GM19239 (cell line): ENCODE measurements around the gene HRC.
"Not testable (repeated sequence)": the region's sequence is repeated elsewhere in the genome, so short reads cannot be mapped to it uniquely, and the experiment has no call there.

Experiments used
- DNase-seq: peaks from one replicate; pipeline ENCODE4 v3.0.0; 2011; ENCODE audit warnings: low spot score; ENCODE audit not compliant: insufficient read length
- FAIRE-seq: peaks from 2 replicates; lab custom pipeline; 2011; peaks lifted over from hg19 to GRCh38; lab: Jason Lieb, UNC

HRC gene, protein sequence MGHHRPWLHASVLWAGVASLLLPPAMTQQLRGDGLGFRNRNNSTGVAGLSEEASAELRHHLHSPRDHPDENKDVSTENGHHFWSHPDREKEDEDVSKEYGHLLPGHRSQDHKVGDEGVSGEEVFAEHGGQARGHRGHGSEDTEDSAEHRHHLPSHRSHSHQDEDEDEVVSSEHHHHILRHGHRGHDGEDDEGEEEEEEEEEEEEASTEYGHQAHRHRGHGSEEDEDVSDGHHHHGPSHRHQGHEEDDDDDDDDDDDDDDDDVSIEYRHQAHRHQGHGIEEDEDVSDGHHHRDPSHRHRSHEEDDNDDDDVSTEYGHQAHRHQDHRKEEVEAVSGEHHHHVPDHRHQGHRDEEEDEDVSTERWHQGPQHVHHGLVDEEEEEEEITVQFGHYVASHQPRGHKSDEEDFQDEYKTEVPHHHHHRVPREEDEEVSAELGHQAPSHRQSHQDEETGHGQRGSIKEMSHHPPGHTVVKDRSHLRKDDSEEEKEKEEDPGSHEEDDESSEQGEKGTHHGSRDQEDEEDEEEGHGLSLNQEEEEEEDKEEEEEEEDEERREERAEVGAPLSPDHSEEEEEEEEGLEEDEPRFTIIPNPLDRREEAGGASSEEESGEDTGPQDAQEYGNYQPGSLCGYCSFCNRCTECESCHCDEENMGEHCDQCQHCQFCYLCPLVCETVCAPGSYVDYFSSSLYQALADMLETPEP

DNA sequence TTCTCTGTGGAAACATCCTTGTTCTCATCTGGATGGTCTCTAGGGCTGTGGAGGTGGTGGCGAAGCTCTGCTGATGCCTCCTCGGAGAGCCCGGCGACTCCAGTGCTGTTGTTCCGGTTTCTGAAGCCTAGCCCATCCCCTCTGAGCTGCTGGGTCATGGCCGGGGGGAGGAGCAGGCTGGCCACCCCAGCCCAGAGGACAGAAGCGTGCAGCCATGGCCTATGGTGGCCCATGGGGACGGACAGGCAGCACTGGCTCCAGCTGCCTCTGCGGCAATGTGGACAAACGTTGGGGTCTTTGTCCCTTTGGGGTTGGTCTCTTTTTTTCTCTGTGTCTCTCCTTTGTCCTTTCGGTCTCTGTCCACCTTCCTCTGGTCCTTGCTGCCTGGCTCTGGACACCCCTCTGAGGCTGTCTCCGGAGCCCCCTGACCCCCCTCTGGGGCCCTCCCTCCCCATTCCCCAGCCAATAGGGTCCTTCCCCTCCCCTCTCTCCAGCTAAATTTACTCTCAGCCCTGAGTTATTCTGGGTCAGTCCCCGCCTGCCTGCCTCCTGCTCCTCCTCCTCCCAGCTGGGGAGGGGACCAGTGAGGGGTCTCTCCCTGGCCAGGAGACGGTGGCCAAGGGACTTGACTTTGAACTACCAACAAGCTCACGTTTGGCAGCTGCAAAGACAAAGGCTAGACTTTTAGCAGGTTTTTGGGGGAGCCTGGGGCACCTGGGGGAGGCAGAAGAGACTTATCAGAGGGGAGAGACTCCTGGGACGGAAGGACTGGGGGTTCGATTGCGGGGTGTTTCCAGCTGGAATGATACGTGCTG lies at the start of gene HRC:
Gene HRC, minus strand, starts transcription at position 392 of the 815 bp plus-strand sequence. Its CDS starts 159 bp downstream, at position 233.
- no peak for FAIRE-seq
- no peak for DNase-seq

DNA sequence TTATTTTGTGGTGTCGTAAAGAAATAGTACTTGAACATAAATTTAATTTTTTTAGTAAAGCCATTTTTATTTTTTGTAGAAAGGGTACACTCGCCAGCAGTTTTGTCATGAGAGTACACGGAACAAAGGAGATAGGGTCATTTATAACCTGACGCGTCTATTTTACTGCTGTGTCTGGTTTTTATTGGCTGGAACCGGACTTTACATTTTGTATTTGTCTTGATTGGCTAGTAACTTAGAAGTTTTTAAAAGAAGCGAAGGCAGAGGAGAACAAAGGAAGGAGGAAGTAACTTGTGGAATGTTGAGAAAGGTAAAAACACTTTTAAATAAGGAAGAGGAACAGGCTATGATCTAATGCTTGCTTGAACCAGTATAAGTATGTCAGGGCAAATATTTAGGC lies 45.8 kb upstream of the HRC start:
- FAIRE-seq (no peak), DNase-seq (no peak)

DNA sequence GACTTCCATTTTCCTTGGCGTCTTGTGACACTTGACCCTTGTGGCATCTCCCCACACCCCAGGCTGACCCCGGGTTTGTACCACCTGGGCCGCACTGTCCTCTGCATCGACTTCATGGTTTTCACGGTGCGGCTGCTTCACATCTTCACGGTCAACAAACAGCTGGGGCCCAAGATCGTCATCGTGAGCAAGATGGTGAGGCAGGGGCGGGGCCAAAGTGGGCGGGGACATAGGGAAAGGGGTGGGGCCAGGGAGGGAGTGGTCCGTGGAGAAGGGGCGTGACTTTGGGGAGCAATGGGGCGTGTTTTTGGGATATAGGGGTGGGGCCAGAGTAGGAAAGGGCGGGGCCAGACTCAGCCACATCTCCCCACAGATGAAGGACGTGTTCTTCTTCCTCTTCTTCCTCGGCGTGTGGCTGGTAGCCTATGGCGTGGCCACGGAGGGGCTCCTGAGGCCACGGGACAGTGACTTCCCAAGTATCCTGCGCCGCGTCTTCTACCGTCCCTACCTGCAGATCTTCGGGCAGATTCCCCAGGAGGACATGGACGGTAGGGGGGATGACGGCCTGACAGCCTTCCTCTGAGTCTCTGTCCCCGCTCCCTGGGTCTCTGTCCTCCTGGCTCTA lies 45.2 kb upstream of the HRC start:
- DNase-seq (no peak), FAIRE-seq (no peak)

DNA sequence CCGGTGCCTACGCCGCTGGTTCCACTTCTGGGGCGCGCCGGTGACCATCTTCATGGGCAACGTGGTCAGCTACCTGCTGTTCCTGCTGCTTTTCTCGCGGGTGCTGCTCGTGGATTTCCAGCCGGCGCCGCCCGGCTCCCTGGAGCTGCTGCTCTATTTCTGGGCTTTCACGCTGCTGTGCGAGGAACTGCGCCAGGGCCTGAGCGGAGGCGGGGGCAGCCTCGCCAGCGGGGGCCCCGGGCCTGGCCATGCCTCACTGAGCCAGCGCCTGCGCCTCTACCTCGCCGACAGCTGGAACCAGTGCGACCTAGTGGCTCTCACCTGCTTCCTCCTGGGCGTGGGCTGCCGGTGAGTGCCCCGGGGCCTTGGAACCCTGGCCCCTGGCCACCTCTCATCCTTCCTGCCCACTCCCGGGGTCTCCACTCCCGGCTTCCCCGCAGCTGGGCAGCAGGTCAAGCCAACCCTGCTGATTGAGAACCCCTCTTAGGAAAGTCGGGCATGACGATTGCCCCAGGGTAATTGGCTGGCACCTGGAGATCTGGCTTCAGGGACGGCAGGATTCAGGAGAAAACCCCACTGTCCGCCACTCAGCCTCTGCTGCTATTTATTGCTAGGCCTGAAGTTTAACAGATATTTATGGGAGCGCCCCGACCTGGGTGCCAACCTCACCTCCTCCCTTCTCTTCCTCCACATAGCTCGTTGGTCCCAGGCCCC lies 41.5 kb upstream of the HRC start:
- FAIRE-seq (no peak), DNase-seq (no peak)

DNA sequence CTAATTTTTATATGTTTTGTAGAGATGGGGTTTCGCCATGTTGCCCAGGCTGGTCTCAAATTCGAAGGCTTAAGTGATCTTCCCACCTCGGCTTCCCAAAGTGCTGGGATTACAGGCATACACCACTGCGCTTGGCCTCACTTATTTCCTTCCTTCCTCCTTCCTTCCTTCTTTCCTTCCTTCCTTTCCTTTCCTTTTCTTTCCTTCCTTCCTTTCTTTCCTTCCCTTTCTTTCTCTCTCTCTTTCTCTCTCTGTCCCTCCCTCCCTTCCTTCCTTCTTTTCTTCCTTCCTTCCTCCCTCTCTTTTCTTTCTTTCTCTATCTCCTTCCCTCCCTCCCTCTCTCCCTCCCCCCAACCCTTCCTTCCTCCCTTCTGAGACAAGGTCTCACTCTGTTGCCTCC lies 39.2 kb upstream of the HRC start:
- no peak for FAIRE-seq
- DNase-seq: no peak

DNA sequence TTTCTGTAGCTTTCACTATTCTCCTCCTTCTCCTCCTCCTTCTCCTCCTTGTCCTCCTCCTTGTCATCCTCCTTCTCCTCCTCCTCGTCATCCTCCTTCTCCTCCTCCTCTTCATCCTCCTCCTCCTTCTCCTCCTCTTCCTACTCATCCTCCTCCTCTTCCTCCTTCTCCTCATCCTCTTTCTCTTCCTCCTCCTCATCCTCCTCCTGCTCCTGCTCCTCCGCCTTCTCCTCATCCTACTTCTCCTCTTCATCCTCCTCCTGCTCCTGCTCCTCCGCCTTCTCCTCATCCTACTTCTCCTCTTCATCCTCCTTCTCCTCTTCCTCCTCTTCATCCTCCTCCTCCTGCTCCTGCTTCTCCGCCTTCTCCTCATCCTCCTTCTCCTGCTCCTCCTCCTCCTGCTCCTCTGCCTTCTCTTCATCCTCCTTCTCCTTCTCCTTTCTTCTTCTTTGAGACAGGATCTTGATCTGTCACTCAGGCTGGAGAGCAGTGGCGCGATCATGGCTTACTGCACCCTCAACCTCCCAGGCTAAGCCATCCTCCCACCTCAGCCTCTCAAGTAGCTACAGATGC lies 38.7 kb upstream of the HRC start:
- FAIRE-seq (no peak), DNase-seq (no peak)

DNA sequence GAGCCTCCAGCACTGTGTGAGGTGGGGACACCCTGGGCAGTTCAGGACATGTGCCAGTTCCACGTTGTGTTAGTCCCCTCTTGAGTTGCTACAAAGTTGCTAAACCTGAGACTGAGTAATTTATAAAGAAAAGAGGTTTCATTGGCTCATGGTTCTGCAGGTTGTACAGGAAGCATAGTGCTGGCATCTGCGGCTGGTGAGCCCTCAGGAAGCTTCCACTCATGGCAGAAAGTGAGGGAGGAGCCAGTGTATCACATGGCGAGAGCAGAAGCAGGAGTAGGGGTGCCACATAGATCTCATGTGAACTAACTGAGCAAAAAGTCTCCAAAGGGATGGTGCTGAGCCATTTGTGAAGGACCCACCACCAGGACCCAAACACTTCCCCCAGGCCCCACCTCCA lies 35.6 kb upstream of the HRC start:
- FAIRE-seq (no peak), DNase-seq (no peak)

DNA sequence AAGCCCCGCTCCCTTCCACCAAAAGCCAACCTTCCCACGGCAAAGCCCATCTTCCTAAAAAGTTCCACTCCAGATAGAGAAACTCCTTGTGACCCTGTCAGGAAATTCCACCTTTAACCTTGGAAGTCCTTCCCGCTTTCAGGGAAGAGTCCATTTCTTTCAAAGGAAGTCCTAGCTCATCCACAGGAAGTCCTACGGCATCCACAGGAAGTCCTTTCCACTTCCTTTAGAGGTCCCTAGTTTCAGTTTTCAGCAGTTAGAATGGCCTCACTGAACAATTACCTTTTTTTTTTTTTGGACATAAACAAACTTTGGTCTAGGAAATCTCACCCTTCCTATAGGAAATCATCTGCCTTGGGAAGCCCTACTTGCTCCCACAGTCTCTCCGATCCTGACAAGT lies 34.1 kb upstream of the HRC start:
- FAIRE-seq: no peak

DNA sequence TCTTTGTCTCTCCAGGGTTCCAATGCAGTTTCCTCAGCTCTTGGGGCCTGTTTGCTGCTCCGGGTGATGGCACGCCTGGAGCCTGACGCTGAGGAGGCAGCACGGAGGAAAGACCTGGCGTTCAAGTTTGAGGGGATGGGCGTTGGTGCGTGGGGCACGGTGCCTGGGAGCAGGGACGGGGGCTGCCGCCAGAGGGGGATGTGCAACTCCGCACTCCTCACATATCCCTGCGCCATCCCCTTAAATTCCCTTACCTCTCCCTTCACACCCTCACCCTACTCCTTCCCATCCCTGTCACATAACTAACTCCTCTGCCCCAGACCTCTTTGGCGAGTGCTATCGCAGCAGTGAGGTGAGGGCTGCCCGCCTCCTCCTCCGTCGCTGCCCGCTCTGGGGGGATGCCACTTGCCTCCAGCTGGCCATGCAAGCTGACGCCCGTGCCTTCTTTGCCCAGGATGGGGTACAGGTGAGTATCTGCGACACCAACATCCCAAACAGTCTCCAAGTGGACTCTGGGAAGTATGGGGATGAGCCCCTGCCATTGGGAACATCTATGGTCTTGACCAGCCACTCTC lies 33.5 kb upstream of the HRC start:
- FAIRE-seq: no peak
- no peak for DNase-seq

More for the DNA sequence above, 34.1 kb upstream of the HRC start:
- no peak for DNase-seq

DNA sequence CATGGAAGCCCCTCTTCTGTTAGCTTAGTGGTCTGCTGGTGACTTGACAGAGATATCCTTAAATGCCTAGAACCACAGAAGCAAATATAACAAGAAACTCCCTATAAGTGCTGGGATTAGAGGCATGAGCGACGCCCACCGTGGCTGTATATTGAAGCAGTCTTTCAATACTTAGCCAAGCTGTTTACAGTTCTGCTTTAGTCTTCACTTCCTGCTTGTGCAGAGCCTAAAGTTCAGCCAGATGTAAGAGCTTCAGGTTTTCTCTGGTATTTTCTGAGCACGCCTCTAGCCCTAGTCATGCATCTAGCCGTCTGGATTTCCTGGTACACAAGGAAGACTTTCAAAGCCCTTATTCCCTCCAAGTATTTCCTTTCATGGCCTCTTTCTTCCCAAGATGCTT lies 30.9 kb upstream of the HRC start:
- FAIRE-seq: no peak

DNA sequence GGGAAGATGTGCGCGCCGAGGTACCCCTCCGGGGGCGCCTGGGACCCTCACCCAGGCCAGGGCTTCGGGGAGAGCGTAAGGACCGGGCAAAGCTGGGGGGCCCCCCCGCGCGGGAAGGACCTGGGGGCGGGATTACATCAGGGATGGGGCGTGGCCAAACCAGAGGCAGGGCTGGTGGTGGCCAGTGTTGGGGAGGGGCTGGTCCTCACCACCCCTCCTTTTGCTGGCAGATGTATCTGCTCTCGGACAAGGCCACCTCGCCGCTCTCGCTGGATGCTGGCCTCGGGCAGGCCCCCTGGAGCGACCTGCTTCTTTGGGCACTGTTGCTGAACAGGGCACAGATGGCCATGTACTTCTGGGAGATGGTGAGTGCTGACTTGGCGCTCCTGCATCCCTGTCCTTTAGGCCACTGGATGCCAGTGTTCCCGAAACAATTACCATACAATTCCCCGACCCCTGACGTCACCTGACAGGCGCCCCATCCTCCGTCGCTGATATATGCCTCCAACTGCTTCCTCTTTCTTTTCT lies 27.7 kb upstream of the HRC start:
- no peak for DNase-seq
- no peak for FAIRE-seq

More for the DNA sequence above, 30.9 kb upstream of the HRC start:
- DNase-seq: no peak

DNA sequence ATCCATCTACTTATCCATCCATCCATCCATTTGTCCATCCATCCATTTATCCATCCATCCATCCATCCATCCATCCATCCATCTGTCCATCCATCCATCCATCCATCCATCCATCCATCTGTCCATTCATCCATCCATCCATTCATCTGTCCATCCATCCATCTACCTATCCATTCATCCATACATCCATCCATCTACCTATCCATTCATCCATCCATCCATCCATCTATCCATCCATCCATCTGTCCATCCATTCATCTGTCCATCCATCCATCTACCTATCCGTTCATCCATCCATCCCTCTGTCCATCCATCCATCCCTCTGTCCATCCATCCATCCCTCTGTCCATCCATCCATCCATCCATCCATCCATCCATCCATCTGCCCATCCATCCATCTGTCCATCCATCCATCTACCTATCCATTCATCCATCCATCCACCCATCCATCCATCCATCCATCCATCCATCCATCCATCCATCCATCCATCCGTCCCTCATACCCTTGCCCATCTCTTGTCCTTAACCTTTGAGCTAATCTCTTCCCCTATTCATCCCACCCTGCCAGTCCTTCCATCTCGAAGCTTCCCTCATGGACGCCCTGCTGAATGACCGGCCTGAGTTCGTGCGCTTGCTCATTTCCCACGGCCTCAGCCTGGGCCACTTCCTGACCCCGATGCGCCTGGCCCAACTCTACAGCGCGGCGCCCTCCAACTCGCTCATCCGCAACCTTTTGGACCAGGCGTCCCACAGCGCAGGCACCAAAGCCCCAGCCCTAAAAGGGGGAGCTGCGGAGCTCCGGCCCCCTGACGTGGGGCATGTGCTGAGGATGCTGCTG lies 27.0 kb upstream of the HRC start:
- not testable (repeated sequence) for FAIRE-seq, DNase-seq

DNA sequence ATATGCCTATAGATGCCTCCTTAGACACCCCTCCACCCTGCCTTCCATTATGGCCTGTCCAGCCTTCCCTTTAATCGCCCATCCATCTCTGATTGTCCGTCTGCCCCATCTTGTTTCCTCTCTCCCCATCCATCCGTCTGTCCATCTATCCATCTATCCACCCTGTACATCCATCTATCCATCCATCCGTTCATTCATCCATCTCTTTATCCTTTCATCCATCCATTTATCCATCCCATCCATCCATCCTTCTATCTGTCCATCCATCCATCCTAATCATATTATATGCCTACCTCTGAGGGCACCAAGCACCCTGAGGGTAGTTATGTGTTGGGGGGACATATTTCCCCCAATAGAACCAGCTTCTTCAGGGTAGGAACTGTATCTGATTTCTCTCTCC lies 25.5 kb upstream of the HRC start:
- no peak for DNase-seq
- no peak for FAIRE-seq

DNA sequence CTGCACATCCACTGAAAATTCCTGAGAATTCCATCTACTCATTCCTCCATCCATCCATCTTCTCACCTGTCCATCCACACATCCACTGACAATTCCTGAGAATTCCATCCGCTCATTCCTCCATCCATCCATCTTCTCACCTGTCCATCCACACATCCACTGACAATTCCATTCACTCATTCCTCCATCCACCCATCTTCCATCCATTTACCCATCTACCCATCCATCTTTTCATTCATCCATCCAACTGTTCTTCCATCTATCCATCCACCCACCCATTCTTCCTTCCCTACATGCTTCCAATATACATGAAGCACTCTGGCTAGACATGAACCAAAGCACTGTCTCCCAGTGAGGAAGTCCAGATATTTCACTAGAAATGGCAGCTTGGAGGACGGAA lies 18.0 kb upstream of the HRC start:
- no peak for FAIRE-seq

DNA sequence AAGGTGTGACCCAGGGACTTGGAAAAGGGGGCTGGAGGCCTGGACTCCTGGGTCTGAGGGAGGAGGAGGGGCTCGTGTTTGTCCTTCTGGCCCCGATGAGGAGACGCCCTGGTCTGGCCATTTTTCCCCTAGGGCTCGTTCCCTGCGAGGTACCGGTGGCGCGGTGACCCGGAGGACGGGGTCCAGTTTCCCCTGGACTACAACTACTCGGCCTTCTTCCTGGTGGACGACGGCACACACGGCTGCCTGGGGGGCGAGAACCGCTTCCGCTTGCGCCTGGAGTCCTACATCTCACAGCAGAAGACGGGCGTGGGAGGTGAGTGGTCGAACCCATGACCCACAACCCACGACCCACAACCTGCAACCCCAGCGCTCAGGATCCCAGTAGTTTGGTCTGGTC lies 13.2 kb upstream of the HRC start:
- FAIRE-seq (no peak), DNase-seq (no peak)

More for the DNA sequence above, 18.0 kb upstream of the HRC start:
- no peak for DNase-seq

DNA sequence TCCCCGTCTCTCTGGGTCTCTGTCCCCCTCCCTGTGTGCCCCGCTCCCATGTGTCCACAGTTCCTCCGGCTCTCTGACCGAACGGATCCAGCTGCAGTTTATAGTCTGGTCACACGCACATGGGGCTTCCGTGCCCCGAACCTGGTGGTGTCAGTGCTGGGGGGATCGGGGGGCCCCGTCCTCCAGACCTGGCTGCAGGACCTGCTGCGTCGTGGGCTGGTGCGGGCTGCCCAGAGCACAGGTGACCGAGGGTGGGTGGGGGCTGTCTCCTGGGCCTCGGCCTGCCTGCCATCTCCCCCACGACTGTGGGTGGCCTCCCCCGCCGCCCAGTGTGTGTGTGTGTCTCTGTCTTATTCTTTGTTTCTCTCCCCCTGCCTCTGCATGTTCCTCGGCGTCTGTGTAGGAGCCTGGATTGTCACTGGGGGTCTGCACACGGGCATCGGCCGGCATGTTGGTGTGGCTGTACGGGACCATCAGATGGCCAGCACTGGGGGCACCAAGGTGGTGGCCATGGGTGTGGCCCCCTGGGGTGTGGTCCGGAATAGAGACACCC lies 12.7 kb upstream of the HRC start:
- FAIRE-seq (no peak), DNase-seq (no peak)

DNA sequence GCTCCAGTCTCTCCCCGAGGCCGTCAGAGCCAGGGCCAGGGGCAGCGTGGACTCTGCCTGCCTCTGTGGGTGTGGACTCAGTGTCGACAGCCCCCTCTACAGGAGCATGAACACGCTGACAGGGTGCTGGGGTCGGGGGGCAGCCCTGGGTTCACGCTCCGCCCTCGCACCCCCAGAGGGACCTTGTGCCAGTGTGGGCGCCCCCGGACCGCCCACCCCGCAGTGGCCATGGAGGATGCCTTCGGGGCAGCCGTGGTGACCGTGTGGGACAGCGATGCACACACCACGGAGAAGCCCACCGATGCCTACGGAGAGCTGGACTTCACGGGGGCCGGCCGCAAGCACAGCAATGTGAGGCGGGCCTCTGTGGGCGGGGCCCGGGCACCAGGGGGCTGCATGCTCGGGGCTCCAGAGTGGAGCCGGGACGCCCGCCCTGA lies 10.7 kb upstream of the HRC start:
- DNase-seq (no peak), FAIRE-seq (no peak)
